Right renal cortex interstitium (tissue), 3 donors: Measurements from ENCODE around the gene WDR41. TPM values are rescaled to one million over a fixed set of nuclear protein-coding genes. Genes with fewer than 3 reads are reported as not detected.
"Not testable (repeated sequence)": the region's sequence is repeated elsewhere in the genome, so short reads cannot be mapped to it uniquely, and the experiment has no call there.

ENCODE experiments used
- DNase-seq, 3 donors: peaks; one replicate each; pipeline ENCODE4 v3.0.0-alpha.2; 2013; ENCODE audit warnings: low read depth in 3 of 3, low spot score in 2 of 3
- polyA plus RNA-seq, 3 donors: library from polyadenylated mRNA; unstranded; fragments of 120-200 nt; gene quantifications; one replicate each; pipeline ENCODE4 v1.2.1, GENCODE V29; 2013; ENCODE audit not compliant: insufficient read length in 3 of 3

WDR41 gene
- polyA plus RNA-seq, 3 donors, result 57.3 to 63.3 (median 61.3) TPM

DNA sequence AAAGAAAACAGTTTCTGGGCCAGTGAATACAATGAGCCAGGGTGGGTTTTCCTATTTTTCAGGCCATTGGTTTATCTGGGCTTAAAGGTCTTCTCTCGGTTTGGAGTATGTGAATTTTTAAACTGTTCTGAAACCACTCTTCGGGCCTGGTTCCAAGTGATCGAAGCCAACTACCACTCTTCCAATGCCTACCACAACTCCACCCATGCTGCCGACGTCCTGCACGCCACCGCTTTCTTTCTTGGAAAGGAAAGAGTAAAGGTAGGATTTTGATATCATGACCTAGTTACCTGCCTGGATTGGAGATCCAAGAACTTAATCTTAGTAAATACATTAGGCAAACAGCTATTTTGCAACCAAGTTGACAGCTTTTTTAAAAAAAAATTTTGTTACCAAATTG, 79.1 kb downstream of the WDR41 start:
- no peak for DNase-seq

GRCh38 chr5:77409870-77410621, 82.1 kb downstream of the WDR41 start:
- DNase-seq, result no peak

GRCh38 chr5:77407152-77407551, 85.0 kb downstream of the WDR41 start:
- DNase-seq, result no peak

DNA sequence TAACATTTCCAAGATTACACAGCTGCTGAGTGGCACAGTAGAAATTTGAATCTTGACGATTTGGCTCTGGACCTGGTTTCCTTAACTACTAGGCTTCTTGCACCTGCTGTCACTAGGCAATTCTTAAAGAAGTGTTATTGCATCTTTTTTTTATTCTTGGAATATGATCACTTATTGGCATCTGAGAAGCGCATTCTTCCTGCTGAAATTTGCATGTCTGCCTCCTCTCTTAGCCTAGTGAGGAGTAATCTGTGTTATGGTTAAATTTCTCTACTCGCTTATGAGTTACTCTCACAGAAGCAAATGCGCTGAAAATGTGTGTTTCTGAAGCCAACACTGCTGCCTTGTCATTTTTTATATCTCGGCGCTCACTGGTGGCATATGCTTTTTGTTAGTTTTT, 89.3 kb downstream of the WDR41 start:
- no peak for DNase-seq

- no peak for DNase-seq
Observed at GRCh38 chr5:77400645-77401044, 91.5 kb downstream of the WDR41 start.

GRCh38 chr5:77398896-77399295, 93.2 kb downstream of the WDR41 start:
- DNase-seq, result no peak

DNA sequence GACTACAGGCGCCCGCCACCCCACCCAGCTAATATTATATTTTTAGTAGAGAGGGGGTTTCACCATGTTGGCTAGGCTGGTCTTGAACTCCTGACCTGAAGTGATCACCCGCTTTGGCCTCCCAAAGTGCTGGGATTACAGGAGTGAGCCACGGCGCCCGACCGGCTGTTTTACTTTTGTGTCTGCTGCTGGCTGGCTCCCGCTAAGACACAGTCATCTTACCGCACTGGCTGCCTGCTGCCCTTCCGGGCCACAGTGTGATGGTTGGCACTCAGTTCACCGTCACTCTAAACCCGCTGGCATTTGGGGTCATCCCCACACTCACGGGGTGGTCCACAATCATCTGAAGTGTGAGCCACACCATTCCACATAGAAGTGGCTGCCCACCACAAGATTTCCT, 93.7 kb downstream of the WDR41 start:
- no peak for DNase-seq

DNA sequence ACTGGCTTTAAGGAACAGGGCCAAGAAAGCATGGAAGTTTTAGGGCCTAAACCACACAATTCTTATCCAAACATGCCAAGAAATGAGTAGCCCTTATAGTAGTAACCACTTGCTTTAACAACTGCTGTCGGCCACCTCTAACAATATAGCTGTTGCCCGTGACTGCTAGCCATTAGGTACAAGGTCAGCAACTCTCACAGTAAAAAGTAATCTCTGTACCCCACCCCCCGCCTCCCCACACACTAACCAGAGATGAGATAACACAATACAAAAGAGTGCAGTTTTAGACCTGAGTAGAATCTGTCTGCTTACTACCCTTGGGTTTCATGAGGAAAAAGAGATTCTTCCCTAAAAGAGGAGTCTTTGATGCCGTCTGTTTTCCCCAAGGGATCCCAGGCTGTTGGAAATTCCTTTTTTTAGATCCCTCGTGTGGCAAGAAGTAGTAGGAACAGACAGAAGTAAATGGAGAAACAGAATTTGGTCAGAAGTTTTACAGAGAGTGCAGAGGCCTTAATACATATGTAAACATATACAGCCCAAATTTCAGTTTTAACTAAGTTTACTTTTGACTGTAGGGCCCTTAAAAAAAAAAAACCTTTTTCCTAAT, 94.3 kb downstream of the WDR41 start:
- no peak for DNase-seq

DNA sequence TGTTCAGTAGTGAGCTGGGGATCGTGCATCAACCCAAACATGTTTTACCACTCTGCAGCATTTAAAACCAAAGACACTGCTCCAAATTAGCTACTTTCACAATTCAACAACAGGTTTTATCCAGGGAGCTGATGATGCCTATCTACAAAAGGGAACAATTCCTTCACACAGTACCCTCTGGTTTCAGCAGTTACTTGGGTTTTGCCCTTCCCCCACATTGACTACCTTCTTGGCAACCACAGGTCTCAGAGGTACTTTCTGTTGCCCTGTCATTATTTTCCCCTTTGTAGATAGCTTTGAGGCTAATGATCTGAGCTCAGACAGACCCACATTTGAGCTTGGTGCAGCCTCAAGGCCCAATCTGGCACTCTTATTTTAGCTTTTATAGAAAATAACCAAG, 96.1 kb downstream of the WDR41 start:
- DNase-seq, result no peak

DNA sequence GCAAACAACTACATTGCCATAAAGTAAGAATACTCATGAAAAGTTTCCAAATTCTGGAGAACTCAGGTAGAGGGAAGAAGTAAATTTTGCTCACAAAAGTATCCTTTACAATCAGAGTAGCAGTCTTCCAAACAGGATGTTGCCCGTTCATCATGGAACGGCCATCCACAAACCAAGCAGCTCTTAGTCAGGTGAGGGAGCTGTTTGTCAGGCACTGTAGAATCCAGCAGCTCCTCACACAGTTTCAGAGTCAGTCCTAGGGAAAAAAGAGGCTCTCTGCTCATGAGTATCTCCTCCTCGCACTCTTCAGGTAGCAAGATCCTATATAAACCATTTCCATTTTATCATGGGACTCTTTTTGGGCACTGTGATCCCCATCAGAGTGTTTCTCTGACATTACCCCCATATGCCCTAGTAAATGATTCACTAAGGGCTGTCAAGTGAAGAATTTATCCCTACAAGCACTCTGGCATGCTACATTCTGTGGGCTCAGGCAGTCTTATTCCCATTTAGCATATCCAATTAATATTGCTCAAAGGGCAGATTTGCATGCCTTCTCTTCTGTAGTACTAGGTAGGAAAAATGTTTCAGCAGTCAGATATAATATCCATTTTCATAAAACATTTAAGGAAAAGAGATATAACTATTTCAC, 97.9 kb downstream of the WDR41 start:
- DNase-seq, result no peak

DNA sequence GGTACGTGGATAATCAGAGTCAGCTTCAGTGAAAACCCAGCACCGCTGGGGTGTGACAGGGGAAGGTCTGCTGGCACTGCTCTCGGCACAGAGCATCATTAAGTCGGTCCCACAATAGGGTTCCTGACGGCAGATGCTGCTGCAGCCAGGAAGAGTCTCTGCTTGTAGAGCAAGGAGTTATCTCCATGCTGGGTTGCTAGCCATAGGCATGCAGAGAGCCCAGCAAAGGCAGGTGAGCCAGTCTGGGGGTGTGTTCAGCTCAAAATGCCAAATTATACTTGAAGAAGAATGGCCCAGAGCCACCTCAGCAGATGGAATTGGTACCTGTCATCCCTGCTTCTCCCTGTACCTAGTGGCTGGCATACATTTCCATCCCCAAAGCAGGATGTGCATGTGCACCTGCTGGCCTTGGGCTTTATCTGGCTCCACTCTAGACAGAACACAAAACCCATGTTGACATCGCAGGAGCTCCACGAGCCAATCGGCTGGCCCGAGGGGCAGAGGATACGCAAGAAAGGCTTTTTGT, 100.8 kb downstream of the WDR41 start:
- no peak for DNase-seq

- DNase-seq, result no peak
Observed at GRCh38 chr5:77390795-77391194, 101.3 kb downstream of the WDR41 start.

- no peak for DNase-seq
Observed at GRCh38 chr5:77390221-77390620, 101.9 kb downstream of the WDR41 start.

DNA sequence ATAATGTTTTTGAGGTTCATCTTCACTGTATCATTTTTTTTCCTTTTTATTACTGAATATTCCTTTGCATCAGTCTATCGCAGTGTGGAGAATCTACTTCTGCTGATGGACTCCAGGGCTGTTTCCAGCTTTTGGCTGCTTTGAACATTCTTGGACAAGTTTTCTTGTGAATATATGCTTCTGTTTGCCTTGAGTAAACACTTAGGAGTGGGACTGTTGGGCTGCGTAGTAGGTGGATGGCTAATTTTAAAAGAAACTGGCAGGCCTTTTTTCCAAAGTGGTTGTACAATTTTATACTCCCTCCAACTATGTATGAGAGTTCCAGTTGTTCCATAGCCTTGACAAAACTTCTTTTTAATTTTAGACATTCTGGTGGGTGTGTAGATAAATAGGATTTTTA, 102.4 kb downstream of the WDR41 start:
- DNase-seq, result no peak

DNA sequence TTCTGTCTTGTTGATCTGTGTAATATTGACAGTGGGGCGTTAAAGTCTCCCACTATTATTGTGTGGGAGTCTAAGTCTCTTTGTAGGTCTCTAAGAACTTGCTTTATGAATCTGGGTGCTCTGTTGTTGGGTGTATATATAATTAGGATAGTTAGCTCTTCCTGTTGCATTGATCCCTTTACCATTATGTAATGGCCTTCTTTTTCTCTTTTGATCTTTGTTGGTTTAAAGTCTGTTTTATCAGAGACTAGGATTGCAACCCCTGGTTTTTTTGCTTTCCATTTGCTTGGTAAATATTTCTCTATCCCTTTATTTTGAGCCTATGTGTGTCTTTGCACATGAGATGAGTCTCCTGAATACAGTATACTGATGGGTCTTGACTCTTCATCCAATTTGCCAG, 105.8 kb downstream of the WDR41 start:
- not testable (repeated sequence) for DNase-seq

DNA sequence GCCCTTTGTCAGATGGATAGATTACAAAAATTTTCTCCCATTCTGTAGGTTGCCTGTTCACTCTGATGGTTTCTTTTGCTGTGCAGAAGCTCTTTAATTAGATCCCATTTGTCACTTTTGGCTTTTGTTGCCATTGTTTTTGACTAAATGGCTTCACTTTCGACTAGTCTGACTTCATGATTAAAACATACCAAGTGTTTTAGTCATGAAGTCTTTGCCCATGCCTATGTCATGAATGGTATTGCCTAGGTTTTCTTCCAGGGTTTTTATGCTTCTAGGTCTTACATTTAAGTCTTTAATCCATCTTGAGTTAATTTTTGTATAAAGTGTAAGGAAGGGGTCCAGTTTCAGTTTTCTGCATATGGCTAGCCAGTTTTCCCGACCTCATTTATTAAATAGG, 108.8 kb downstream of the WDR41 start:
- DNase-seq, result not testable (repeated sequence)

Other genes starting within 250 kb of the WDR41 start
- not detected for gene OTP, start 146.4 kb upstream of the WDR41 start, polyA plus RNA-seq